Stimulated activated CD8-positive, alpha-beta memory T cell treated with anti-CD3 and anti-CD28 coated beads, Interleukin-7, amount 100 ng/mL, for 4 hours (primary cell): Measurements from ENCODE around the gene TMEM141.
A peak's percentile ranks its signal among the peaks of the same experiment; 100 is the strongest.
"Not testable (repeated sequence)": the region's sequence is repeated elsewhere in the genome, so short reads cannot be mapped to it uniquely, and the experiment has no call there.

Experiments used
- DNase-seq, 2 donors: peaks; one replicate each; pipeline ENCODE4 v3.0.0-alpha.2; 2020; ENCODE audit warnings: low read depth in 2 of 2

The TMEM141 gene

GRCh38 chr9:136755302-136756133, 35.6 kb upstream of the TMEM141 start:
- DNase-seq: not testable (repeated sequence)

- DNase-seq: no peak
Observed at GRCh38 chr9:136756134-136756438, 35.1 kb upstream of the TMEM141 start.

- DNase-seq: no peak
Observed at GRCh38 chr9:136756836-136757235, 34.3 kb upstream of the TMEM141 start.

GRCh38 chr9:136757328-136757727, 33.8 kb upstream of the TMEM141 start:
- DNase-seq: no peak

GRCh38 chr9:136757751-136758140, 33.4 kb upstream of the TMEM141 start:
- DNase-seq: no peak

GRCh38 chr9:136759001-136759400, 32.1 kb upstream of the TMEM141 start:
- DNase-seq: no peak

GRCh38 chr9:136759436-136760325, 31.5 kb upstream of the TMEM141 start:
- no peak for DNase-seq

- no peak for DNase-seq
Observed at GRCh38 chr9:136760424-136760823, 30.7 kb upstream of the TMEM141 start.

- DNase-seq: not testable (repeated sequence)
Observed at GRCh38 chr9:136760834-136761544, 30.2 kb upstream of the TMEM141 start.

GRCh38 chr9:136761545-136761981, 29.6 kb upstream of the TMEM141 start:
- DNase-seq: no peak

GRCh38 chr9:136762221-136762691, 28.9 kb upstream of the TMEM141 start:
- no peak for DNase-seq

GRCh38 chr9:136762915-136763648, 28.1 kb upstream of the TMEM141 start:
- DNase-seq: peak in 1 of 2 donors; percentile 15

GRCh38 chr9:136763649-136764035, 27.5 kb upstream of the TMEM141 start:
- DNase-seq: no peak

GRCh38 chr9:136764301-136764891, 26.7 kb upstream of the TMEM141 start, which contains the start of gene LCN15:
LCN15 (minus strand) TSS chr9:136764518; CDS start chr9:136764488, 30 bp downstream.
- DNase-seq: no peak

GRCh38 chr9:136765041-136765440, 26.1 kb upstream of the TMEM141 start:
- DNase-seq: no peak

GRCh38 chr9:136765745-136766409, 25.3 kb upstream of the TMEM141 start:
- DNase-seq: not testable (repeated sequence)

GRCh38 chr9:136766410-136767120, 24.6 kb upstream of the TMEM141 start:
- peak in 1 of 2 donors; percentile 25 for DNase-seq

- DNase-seq: peak in 1 of 2 donors; percentile 21
Observed at GRCh38 chr9:136769710-136770191, 21.4 kb upstream of the TMEM141 start.

- no peak for DNase-seq
Observed at GRCh38 chr9:136771907-136772415, 19.2 kb upstream of the TMEM141 start.
